COLO829 (cell line): Measurements from ENCODE around the gene ZNF205.
A peak's percentile ranks its signal among the peaks of the same experiment; 100 is the strongest.
"Not testable (repeated sequence)": the region's sequence is repeated elsewhere in the genome, so short reads cannot be mapped to it uniquely, and the experiment has no call there.

Experiments
- DNase-seq: peaks from one replicate; pipeline ENCODE4 v3.0.0; 2012; ENCODE audit warnings: low spot score

The ZNF205 gene

GRCh38 chr16:3134338-3135125 is 22.1 kb downstream of the ZNF205 start, which contains the start of gene ZNF213:
ZNF213 (plus strand) TSS chr16:3135029; CDS start chr16:3137281, 2,252 bp downstream.
- peak; percentile 89 for DNase-seq

GRCh38 chr16:3135126-3135715 is 22.8 kb downstream of the ZNF205 start:
- no peak for DNase-seq

- no peak for DNase-seq
Measured at GRCh38 chr16:3137267-3137666, 24.9 kb downstream of the ZNF205 start.

- DNase-seq: no peak
Measured at GRCh38 chr16:3138342-3138741, 26.0 kb downstream of the ZNF205 start.

- DNase-seq: no peak
Measured at GRCh38 chr16:3138823-3139426, 26.5 kb downstream of the ZNF205 start.

GRCh38 chr16:3139561-3139960 is 27.2 kb downstream of the ZNF205 start:
- not testable (repeated sequence) for DNase-seq

- DNase-seq: no peak
Measured at GRCh38 chr16:3140603-3141427, 28.4 kb downstream of the ZNF205 start.

GRCh38 chr16:3141781-3142311 is 29.5 kb downstream of the ZNF205 start:
- no peak for DNase-seq

GRCh38 chr16:3142327-3142726 is 29.9 kb downstream of the ZNF205 start:
- no peak for DNase-seq

- DNase-seq: no peak
Measured at GRCh38 chr16:3142770-3143169, 30.4 kb downstream of the ZNF205 start.

- no peak for DNase-seq
Measured at GRCh38 chr16:3143189-3143588, 30.8 kb downstream of the ZNF205 start.

- no peak for DNase-seq
Measured at GRCh38 chr16:3143598-3144320, 31.4 kb downstream of the ZNF205 start.

- DNase-seq: no peak
Measured at GRCh38 chr16:3144321-3144983, 32.1 kb downstream of the ZNF205 start.

- no peak for DNase-seq
Measured at GRCh38 chr16:3145151-3145550, 32.8 kb downstream of the ZNF205 start.

GRCh38 chr16:3145660-3146059 is 33.3 kb downstream of the ZNF205 start:
- DNase-seq: no peak

- no peak for DNase-seq
Measured at GRCh38 chr16:3147046-3147756, 34.8 kb downstream of the ZNF205 start.

- DNase-seq: no peak
Measured at GRCh38 chr16:3147757-3148104, 35.3 kb downstream of the ZNF205 start.

GRCh38 chr16:3148256-3149192 is 36.1 kb downstream of the ZNF205 start:
- no peak for DNase-seq

GRCh38 chr16:3149193-3149530 is 36.8 kb downstream of the ZNF205 start:
- DNase-seq: no peak
